B cell (primary cell): ENCODE data around the gene MYMK. TPM values are rescaled to one million over a fixed set of nuclear protein-coding genes. Genes with fewer than 3 reads are reported as not detected.

Source experiments
- ATAC-seq: fragments of 200-7000 bp; cut with Tn5 transposase; one replicate; pipeline ENCODE4 v1.10.0; 2021; ENCODE audit warnings: low read depth, mild to moderate bottlenecking, moderate number of reproducible peaks, moderate library complexity
- CTCF ChIA-PET: fragments of 350-600 bp; sonication (Branson Sonifier 250); formaldehyde crosslinking; loops from one replicate; lab custom pipeline; 2021; ENCODE audit warnings: antibody characterized with exemption, inconsistent platforms; lab: Charles Lee
- POLR2A ChIA-PET: fragments of 350-600 bp; sonication (Branson Sonifier 250); formaldehyde crosslinking; loops from one replicate; lab custom pipeline; 2021; ENCODE audit warnings: antibody characterized with exemption; lab: Charles Lee
- DNase-seq: peaks from one replicate; pipeline ENCODE4 v3.0.0; 2013
- H2AFZ ChIP-seq: 2 replicates; pipeline ENCODE4 v1.6.1; 2012; ENCODE audit warnings: mild to moderate bottlenecking, low read depth, low read length; ENCODE audit not compliant: insufficient read depth, poor library complexity, severe bottlenecking
- H3K27ac ChIP-seq, 2 donors: 1 replicate in 1 of 2; 2 replicates in 1 of 2; pipeline ENCODE4 v1.5.1; 2012 to 2013; ENCODE audit warnings: low read length in 2 of 2, mild to moderate bottlenecking in 2 of 2, moderate library complexity in 1 of 2
- H3K27me3 ChIP-seq, 4 experiments: fragments of 200-600 bp in 1 of 4; sonication (generic) in 1 of 4; replicated peaks in 1 of 4; 1 replicate in 2 of 4; 2 replicates in 2 of 4; pipeline versions ENCODE4 v1.6.1 to v1.7.0; 2013 to 2016; ENCODE audit warnings: low read length in 3 of 4, mild to moderate bottlenecking in 2 of 4, mixed read lengths in 1 of 4, moderate library complexity in 1 of 4; ENCODE audit not compliant: insufficient read depth in 4 of 4, control insufficient read depth in 3 of 4; ENCODE audit errors: control extremely low read depth in 1 of 4
- H3K36me3 ChIP-seq, 2 experiments: replicated peaks in 1 of 2; 1 replicate in 1 of 2; 2 replicates in 1 of 2; pipeline versions ENCODE4 v1.6.1 to v1.7.1; 2013; ENCODE audit warnings: low read length in 1 of 2; ENCODE audit not compliant: insufficient read depth in 2 of 2, control insufficient read depth in 1 of 2; ENCODE audit errors: control extremely low read depth in 1 of 2, extremely low read depth in 1 of 2
- H3K4me1 ChIP-seq, 2 donors: fragments of 200-600 bp in 1 of 2; sonication (generic) in 1 of 2; 1 replicate in 1 of 2; 2 replicates in 1 of 2; pipeline versions ENCODE4 v1.5.1 to v1.6.1; 2013 to 2017; ENCODE audit warnings: low read length in 2 of 2; ENCODE audit not compliant: control insufficient read depth in 2 of 2, insufficient read depth in 2 of 2
- H3K4me2 ChIP-seq: replicated peaks from 2 replicates; pipeline ENCODE3; 2012; ENCODE audit warnings: mild to moderate bottlenecking, low read depth, low read length; ENCODE audit not compliant: poor library complexity, severe bottlenecking
- H3K4me3 ChIP-seq, 5 experiments: fragments of 200-600 bp in 1 of 5; sonication (generic) in 1 of 5; 1 replicate in 3 of 5; 2 replicates in 2 of 5; pipeline versions ENCODE4 v1.5.1 to v1.7.0; 2011 to 2016; ENCODE audit warnings: low read length in 4 of 5, mild to moderate bottlenecking in 4 of 5, low read depth in 2 of 5, control low read depth in 1 of 5, moderate library complexity in 1 of 5; ENCODE audit not compliant: insufficient read depth in 1 of 5; ENCODE audit errors: control extremely low read depth in 1 of 5, extremely low read depth in 1 of 5
- H3K79me2 ChIP-seq: fragments of 200-600 bp; sonication (generic); one replicate; pipeline ENCODE4 v1.6.0; 2016; ENCODE audit warnings: low read length; ENCODE audit not compliant: control insufficient read depth, insufficient read depth
- H3K9ac ChIP-seq: fragments of 200-600 bp; sonication (generic); 2 replicates; pipeline ENCODE4 v1.6.1; 2017; ENCODE audit warnings: mild to moderate bottlenecking, low read length, moderate library complexity
- H3K9me3 ChIP-seq, 3 donors: one replicate each; pipeline versions ENCODE4 v1.6.1 to v1.7.1; 2013; ENCODE audit warnings: low read length in 2 of 3; ENCODE audit not compliant: control insufficient read depth in 2 of 3, insufficient read depth in 1 of 3; ENCODE audit errors: control extremely low read depth in 1 of 3
- H4K20me1 ChIP-seq: 2 replicates; pipeline ENCODE4 v1.6.0; 2012; ENCODE audit warnings: mild to moderate bottlenecking, low read length; ENCODE audit not compliant: insufficient read depth, control insufficient read depth, poor library complexity, severe bottlenecking
- H3K27ac Mint-ChIP-seq: one replicate; pipeline ENCODE4 v1.8.0; 2021; ENCODE audit warnings: mixed read lengths
- H3K27me3 Mint-ChIP-seq: one replicate; pipeline ENCODE4 v1.8.0; 2021; ENCODE audit warnings: mixed read lengths
- H3K4me1 Mint-ChIP-seq: one replicate; pipeline ENCODE4 v1.8.0; 2021; ENCODE audit warnings: mixed read lengths
- H3K4me3 Mint-ChIP-seq: one replicate; pipeline ENCODE4 v1.8.0; 2021; ENCODE audit warnings: mixed read lengths
- H3K9me3 Mint-ChIP-seq: one replicate; pipeline ENCODE4 v1.8.0; 2022; ENCODE audit warnings: mixed read lengths; ENCODE audit not compliant: insufficient read depth
- CTCF ChIP-seq: fragments of 200-600 bp; IDR thresholded peaks from one replicate; pipeline ENCODE4 v1.8.0; 2022; ENCODE audit warnings: antibody characterized with exemption, mild to moderate bottlenecking
- EZH2 ChIP-seq: IDR thresholded peaks from 2 replicates; pipeline ENCODE4 v1.6.1; 2012; ENCODE audit warnings: borderline replicate concordance, low read depth, mild to moderate bottlenecking, moderate library complexity, low read length; ENCODE audit not compliant: insufficient read depth, poor library complexity, severe bottlenecking
- WGBS: methylation state at CpG from one replicate; pipeline ENCODE4 v1.1.5; 2013; ENCODE audit warnings: missing lambda C conversion rate; ENCODE audit not compliant: insufficient coverage; 5-methylcytosine and 5-hydroxymethylcytosine counted together
- intact Hi-C: fragments of 100-400 bp; cut with micrococcal nuclease; formaldehyde crosslinking; loops from one replicate; pipeline ENCODE4 v1.10.0; 2022
- polyA plus RNA-seq: library from polyadenylated mRNA; depleted of rRNA; stranded (reverse); fragments of >200 nt; gene quantifications from 2 replicates; pipeline ENCODE4 v1.2.3, GENCODE V29; 2012
- total RNA-seq, 2 donors: library from RNA; stranded (reverse); fragments of 120-200 nt in 1 of 2; gene quantifications; 1 replicate in 1 of 2; 2 replicates in 1 of 2; pipeline versions ENCODE4 v1.2.3 to v1.2.4, GENCODE V29; 2013 to 2022

The MYMK gene
- total and polyA plus RNA-seq, 2 donors (not counting 1 experiment from before 2014, with no cell fraction given) = not detected

GRCh38 chr9:133526721-133527321 lies 2.1 kb upstream of the MYMK start:
- no peaks in the 10 kb centered on the region for H3K4me1 Mint-ChIP-seq
- H3K4me3 Mint-ChIP-seq = no peak overlapping the region
- no peak for TF ChIP-seq CTCF
- no peak for TF ChIP-seq EZH2
- no peaks in the 10 kb centered on the region for H3K9me3 Mint-ChIP-seq
- ATAC-seq (no peak), DNase-seq (no peak)
- Histone ChIP-seq H3K27me3 (peaks cover 0 to 28% (median 0%) of the 10 kb centered on the region in 4 experiments), H3K9ac (no peak overlapping the region), H2AFZ (no peak overlapping the region), H3K4me3 (no peak overlapping the region), H4K20me1 (no peaks in the 10 kb centered on the region), H3K36me3 (no peaks in the 10 kb centered on the region), H3K4me2 (no peak overlapping the region), H3K4me1 (no peaks in the 10 kb centered on the region), H3K79me2 (no peaks in the 10 kb centered on the region), H3K27ac (no peak overlapping the region), H3K9me3 (no peaks in the 10 kb centered on the region)
- intact Hi-C loops = no loop called here
- CTCF ChIA-PET = no interaction called here
- H3K27me3 Mint-ChIP-seq = peaks cover 25% of the 10 kb centered on the region
- H3K27ac Mint-ChIP-seq = no peak overlapping the region
- WGBS = 55% methylated on average over 20 of the region's 21 CpGs
- POLR2A ChIA-PET = no interaction called here

- intact Hi-C loops = no loop called here
- Histone ChIP-seq H3K4me2 (no peak overlapping the region), H3K27me3 (peaks cover 0 to 22% (median 0%) of the 10 kb centered on the region in 4 experiments), H3K36me3 (no peaks in the 10 kb centered on the region), H3K27ac (no peak overlapping the region), H3K79me2 (no peaks in the 10 kb centered on the region), H4K20me1 (no peaks in the 10 kb centered on the region), H3K9ac (no peak overlapping the region), H3K4me1 (no peaks in the 10 kb centered on the region), H3K9me3 (no peaks in the 10 kb centered on the region), H3K4me3 (no peak overlapping the region), H2AFZ (no peak overlapping the region)
- TF ChIP-seq EZH2 (no peak), CTCF (no peak)
- Mint-ChIP-seq H3K9me3 (no peaks in the 10 kb centered on the region), H3K4me3 (no peak overlapping the region), H3K27ac (no peak overlapping the region), H3K4me1 (no peaks in the 10 kb centered on the region), H3K27me3 (peaks cover 25% of the 10 kb centered on the region)
- ChIA-PET POLR2A (no interaction called here), CTCF (no interaction called here)
- DNase-seq = no peak
- no peak for ATAC-seq
- WGBS = 91% methylated on average over 6 of the region's 8 CpGs
Observed at GRCh38 chr9:133525677-133526076, 918 bp upstream of the MYMK start.
